ENCODE results near the gene MVB12B.

DNA sequence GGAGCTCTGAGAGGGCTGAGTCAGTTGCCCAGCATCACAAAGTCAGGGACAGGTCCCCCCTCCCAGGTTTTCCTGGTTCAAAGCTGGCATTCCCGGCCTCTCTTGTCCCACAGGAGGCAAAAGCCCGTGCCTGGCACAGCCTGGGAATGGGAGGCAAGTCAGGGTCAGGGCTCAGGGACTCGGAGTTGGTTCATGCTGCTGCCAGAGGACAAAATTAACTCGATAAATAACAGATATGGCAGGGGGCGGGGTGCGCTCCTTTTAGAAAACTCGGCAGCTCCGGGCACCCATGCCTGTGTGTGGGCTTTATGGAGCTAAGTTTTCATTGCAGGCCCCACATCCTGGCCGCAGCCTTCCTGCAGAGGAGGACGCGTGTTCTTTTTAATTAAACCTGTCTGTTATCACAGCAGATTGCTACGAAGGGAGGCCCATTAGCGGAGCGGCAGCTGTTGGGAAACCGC, 224.3 kb downstream of the MVB12B start:
- TF ChIP-seq, protein P1, sequence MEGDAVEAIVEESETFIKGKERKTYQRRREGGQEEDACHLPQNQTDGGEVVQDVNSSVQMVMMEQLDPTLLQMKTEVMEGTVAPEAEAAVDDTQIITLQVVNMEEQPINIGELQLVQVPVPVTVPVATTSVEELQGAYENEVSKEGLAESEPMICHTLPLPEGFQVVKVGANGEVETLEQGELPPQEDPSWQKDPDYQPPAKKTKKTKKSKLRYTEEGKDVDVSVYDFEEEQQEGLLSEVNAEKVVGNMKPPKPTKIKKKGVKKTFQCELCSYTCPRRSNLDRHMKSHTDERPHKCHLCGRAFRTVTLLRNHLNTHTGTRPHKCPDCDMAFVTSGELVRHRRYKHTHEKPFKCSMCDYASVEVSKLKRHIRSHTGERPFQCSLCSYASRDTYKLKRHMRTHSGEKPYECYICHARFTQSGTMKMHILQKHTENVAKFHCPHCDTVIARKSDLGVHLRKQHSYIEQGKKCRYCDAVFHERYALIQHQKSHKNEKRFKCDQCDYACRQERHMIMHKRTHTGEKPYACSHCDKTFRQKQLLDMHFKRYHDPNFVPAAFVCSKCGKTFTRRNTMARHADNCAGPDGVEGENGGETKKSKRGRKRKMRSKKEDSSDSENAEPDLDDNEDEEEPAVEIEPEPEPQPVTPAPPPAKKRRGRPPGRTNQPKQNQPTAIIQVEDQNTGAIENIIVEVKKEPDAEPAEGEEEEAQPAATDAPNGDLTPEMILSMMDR (IDR thresholded peaks at IDR 0.05), result no peak
- TF ChIP-seq POLR2A (IDR thresholded peaks at IDR 0.05) (no peak), POLR2AphosphoS5 (IDR thresholded peaks at IDR 0.05; ENCODE audit: insufficient read depth in 1 of 2, low read depth in 1 of 2) (no peak)

Measured in vagina (tissue), 2 donors.